Neutrophil (primary cell): ENCODE data around the gene GTPBP4.

Experiments
- H3K27ac ChIP-seq: fragments of 200-600 bp; sonication (generic); 2 replicates; pipeline ENCODE4 v1.5.1; 2016; ENCODE audit warnings: mild to moderate bottlenecking, moderate library complexity
- H3K27me3 ChIP-seq: fragments of 200-600 bp; sonication (generic); 2 replicates; pipeline ENCODE4 v1.6.0; 2016; ENCODE audit warnings: mild to moderate bottlenecking
- H3K36me3 ChIP-seq: fragments of 200-600 bp; sonication (generic); 2 replicates; pipeline ENCODE4 v1.5.1; 2017
- H3K4me1 ChIP-seq, 2 experiments: fragments of 200-600 bp in 1 of 2; sonication (generic) in 1 of 2; 1 replicate in 1 of 2; 2 replicates in 1 of 2; pipeline versions ENCODE4 v1.5.1 to v1.6.1; 2013 to 2016; ENCODE audit warnings: low read depth in 1 of 2, low read length in 1 of 2, mild to moderate bottlenecking in 1 of 2, moderate library complexity in 1 of 2; ENCODE audit not compliant: control insufficient read depth in 1 of 2, insufficient read depth in 1 of 2
- H3K4me3 ChIP-seq, 2 experiments: fragments of 200-600 bp in 1 of 2; sonication (generic) in 1 of 2; 1 replicate in 1 of 2; 2 replicates in 1 of 2; pipeline ENCODE4 v1.5.1; 2013 to 2016; ENCODE audit warnings: low read depth in 1 of 2, low read length in 1 of 2, mild to moderate bottlenecking in 1 of 2, moderate library complexity in 1 of 2
- H3K9me3 ChIP-seq: fragments of 200-600 bp; sonication (generic); 2 replicates; pipeline ENCODE4 v1.5.1; 2016
- CTCF ChIP-seq: fragments of 200-600 bp; sonication (generic); IDR thresholded peaks from 2 replicates; pipeline ENCODE4 v1.5.1; 2016; ENCODE audit warnings: antibody characterized with exemption

The GTPBP4 gene

GRCh38 chr10:980468-981093 is 7.7 kb upstream of the GTPBP4 start:
- H3K27ac ChIP-seq: no peak overlapping the region
- no peaks in the 10 kb centered on the region for H3K4me1 ChIP-seq
- no peak overlapping the region for H3K4me3 ChIP-seq
- no peaks in the 10 kb centered on the region for H3K27me3 ChIP-seq
- H3K9me3 ChIP-seq: peaks cover 9% of the 10 kb centered on the region
- H3K36me3 ChIP-seq: no peaks in the 10 kb centered on the region
- no peak for TF ChIP-seq CTCF

- Histone ChIP-seq H3K9me3 (peaks cover 9% of the 10 kb centered on the region), H3K27me3 (no peaks in the 10 kb centered on the region), H3K4me3 (no peak overlapping the region), H3K27ac (no peak overlapping the region), H3K36me3 (no peaks in the 10 kb centered on the region), H3K4me1 (peaks cover 11 to 13% of the 10 kb centered on the region in 2 experiments)
- no peak for TF ChIP-seq CTCF
Measured at GRCh38 chr10:983401-983800, 4.8 kb upstream of the GTPBP4 start.

- no peak overlapping the region for H3K4me3 ChIP-seq
- no peaks in the 10 kb centered on the region for H3K36me3 ChIP-seq
- TF ChIP-seq CTCF: no peak
- no peak overlapping the region for H3K27ac ChIP-seq
- H3K9me3 ChIP-seq: peaks cover 1% of the 10 kb centered on the region
- H3K4me1 ChIP-seq: peaks cover 18% of the 10 kb centered on the region in 2 experiments
- no peaks in the 10 kb centered on the region for H3K27me3 ChIP-seq
Measured at GRCh38 chr10:983971-984655, 4.1 kb upstream of the GTPBP4 start.

- H3K36me3 ChIP-seq: no peaks in the 10 kb centered on the region
- H3K4me1 ChIP-seq: peaks cover 18% of the 10 kb centered on the region in 2 experiments
- no peak for TF ChIP-seq CTCF
- no peaks in the 10 kb centered on the region for H3K9me3 ChIP-seq
- H3K4me3 ChIP-seq: no peak overlapping the region
- no peaks in the 10 kb centered on the region for H3K27me3 ChIP-seq
- H3K27ac ChIP-seq: no peak overlapping the region
Measured at GRCh38 chr10:985361-985760, 2.9 kb upstream of the GTPBP4 start.

- Histone ChIP-seq H3K4me3 (no peak overlapping the region), H3K36me3 (no peaks in the 10 kb centered on the region), H3K27me3 (no peaks in the 10 kb centered on the region), H3K27ac (no peak overlapping the region), H3K4me1 (peaks cover 18% of the 10 kb centered on the region in 2 experiments), H3K9me3 (no peaks in the 10 kb centered on the region)
- no peak for TF ChIP-seq CTCF
Measured at GRCh38 chr10:986137-986825, 2.0 kb upstream of the GTPBP4 start.
